Posterior cingulate gyrus (tissue), 11 donors: ENCODE data around the gene LRRC17.

Source experiments
- DNase-seq, 10 donors: peaks; one replicate each; pipeline versions ENCODE4 v3.0.0 to v3.0.0-alpha.2; 2020 to 2021; ENCODE audit warnings: mixed read lengths in 3 of 10
- intact Hi-C: fragments of 100-400 bp; cut with DNase I; formaldehyde crosslinking; loops from one replicate; pipeline ENCODE4 v1.15.1; 2023

LRRC17 gene, protein sequence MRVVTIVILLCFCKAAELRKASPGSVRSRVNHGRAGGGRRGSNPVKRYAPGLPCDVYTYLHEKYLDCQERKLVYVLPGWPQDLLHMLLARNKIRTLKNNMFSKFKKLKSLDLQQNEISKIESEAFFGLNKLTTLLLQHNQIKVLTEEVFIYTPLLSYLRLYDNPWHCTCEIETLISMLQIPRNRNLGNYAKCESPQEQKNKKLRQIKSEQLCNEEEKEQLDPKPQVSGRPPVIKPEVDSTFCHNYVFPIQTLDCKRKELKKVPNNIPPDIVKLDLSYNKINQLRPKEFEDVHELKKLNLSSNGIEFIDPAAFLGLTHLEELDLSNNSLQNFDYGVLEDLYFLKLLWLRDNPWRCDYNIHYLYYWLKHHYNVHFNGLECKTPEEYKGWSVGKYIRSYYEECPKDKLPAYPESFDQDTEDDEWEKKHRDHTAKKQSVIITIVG

DNA sequence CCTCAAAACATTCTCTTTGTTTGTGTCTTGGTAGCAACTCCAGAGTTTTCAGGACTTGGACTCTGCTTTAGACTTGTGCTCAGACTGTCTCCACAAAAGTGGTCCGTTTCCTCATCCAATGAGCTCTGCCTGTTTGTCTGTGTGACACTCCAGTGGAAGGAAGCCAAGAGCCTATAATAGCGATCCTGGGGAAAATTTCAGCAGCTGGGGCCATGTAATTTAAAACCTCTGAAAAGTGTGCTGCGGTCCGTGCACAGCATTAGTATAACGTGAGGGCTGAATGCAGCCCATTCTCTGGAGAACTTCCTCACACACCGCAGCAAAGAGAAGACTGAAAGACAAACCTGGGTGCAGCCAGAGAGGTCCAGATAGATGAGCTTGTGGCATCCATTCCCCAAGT, at the start of gene LRRC17:
Gene LRRC17 (plus strand): TSS at position 259 of the 400 bp plus-strand sequence. CDS start 20,914 bp downstream, outside the sequence.
- no peak for DNase-seq
- intact Hi-C loops: no loop called here

DNA sequence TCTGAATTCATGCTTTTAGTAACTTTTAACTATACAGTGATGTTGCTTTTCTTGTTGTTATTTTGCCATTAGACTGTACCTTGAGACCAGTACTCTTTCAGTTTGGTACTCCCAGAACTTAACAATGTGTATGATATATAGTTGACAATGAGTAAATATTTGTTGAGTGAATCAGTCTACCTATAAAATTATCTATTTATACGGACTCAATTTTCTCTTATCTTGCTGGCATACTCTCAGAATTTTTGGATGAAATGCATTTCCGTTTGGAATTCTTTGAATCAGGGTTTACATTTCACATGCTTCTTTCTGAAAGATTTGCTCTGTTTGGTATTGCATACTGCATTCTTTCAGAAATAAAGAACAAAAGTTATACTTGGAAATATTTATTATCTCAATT, 47.8 kb upstream of the LRRC17 start:
- intact Hi-C loops: no loop called here
- DNase-seq: no peak

DNA sequence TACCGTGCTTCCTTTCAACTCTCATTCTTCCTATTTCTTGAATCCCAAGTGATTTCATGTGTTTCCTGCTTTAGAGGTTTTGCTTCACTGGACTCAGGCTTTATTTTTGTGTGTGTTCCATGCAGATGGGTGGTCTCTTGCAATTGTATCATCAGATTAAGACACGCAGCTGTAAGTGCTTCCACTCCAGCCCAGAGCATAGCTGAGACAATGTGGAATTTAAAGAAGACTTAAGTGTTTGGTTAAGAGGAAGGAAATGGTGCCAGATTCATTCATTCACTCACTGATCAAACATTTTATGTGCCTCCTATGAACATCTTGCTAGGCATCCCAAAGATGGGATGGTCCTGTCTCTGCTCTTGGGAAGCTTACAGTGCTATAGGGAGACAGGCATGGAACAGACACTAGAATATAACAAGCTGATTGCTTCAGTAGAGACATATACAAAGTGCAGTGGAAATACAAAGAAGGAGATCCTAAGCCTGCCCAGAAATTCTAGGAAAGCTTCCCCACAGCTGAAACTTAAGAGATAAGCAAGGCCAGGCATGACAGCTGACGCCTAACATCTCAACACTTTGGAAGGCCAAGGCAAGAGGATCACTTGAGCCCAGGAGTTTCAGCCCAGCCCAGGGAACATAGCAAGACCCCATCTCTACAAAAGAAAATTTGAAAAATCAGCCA, 46.1 kb upstream of the LRRC17 start:
- intact Hi-C loops: no loop called here
- DNase-seq: no peak

DNA sequence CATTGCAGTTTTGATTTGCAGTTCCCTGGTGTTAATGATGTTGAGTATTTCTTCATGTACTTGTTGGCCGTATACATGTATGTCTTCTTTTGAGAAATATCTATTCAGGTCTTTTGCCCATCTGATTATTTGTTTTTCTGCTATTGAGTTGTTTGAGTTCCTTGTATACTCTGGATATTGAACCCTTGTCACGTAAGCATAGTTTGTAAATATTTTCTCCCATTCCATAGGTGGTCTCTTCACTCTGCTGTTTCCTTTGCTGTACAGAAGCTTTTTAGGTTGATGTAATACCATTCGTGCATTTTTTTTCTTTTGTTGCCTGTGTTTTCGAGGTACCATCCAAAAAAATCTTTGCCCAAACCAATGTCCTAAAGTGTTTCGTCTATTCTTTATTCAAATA, 43.6 kb upstream of the LRRC17 start:
- intact Hi-C loops: no loop called here
- DNase-seq: no peak

DNA sequence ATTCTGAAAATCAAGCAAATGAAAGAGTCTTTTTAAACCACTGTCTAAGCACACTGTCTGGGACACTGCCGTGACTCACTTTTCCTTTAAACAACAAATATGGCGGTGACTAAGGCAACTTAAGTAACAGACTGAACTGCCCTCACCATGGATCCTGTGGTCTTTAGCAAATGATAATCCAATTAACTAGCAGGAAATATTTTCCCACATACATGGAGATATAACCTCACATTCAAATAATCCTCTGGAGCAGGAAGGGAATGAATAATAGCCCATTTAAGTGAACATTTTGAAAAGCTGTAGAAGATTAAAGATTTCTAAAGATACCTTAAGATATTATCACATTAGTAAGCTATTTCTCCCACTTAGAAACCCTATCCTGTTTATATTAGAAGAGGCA, 40.3 kb upstream of the LRRC17 start:
- intact Hi-C loops: no loop called here
- DNase-seq: no peak

DNA sequence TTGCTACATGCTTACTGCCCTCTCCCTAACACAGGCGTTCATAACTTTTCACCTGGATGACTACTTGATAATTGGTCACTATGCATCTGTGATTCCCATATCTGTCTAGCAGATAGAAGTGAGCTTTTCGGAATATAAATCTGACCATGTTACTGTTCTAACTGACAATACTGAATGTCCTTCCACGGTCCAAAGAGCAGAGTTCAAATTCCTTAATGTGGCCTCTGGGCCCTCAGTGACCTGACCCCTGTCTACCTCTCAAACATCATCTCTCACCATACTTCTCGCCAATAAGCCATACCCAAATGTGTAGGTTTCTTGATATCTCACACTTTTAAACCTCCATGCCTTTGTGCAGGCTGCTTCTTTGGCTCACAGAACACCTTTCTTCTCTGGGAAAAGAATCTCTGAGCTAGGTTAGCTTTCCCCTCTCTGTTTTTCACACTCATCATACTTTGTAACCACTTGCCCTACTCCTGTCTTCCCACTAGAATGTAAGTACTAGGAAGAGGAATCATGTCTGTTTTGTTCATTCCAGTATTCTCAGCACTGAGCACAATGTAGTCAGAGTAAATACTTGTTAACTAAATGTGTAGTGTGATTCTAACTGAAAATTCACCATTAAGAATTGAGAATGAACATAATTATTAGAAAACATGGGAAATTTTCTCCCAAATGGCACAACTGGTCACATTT, 39.2 kb upstream of the LRRC17 start:
- intact Hi-C loops: no loop called here
- no peak for DNase-seq

DNA sequence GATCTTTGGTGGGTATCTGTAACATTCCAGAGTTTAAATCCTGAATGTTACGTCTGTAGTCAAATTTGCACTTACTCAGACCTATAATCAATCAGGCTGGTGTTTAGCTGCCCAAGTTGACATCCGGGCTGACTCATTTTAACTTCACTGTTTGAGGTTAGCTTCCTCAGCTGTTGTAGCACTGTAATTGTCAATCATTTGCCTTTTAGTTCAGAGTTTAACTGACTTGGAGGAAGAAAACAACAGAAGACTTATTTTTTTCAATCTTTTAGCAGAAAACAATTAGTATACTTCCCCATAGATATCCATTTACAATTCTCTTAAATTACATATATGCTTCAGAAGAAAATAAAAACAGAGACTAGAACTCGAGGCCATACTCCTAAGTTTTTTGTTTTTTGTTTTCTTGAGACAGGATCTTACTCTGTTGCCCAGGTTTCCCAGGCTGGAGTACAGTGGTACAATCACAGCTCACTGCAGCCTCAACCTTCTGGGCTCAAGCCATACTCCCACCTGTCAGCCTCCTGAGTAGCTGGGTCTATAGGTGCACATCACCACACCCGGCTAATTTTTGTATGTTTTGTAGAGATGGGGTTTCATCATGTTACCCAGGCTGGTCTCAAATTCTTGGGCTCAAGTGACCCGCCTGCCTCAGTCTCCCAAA, 38.5 kb upstream of the LRRC17 start:
- no peak for DNase-seq
- intact Hi-C loops: no loop called here

DNA sequence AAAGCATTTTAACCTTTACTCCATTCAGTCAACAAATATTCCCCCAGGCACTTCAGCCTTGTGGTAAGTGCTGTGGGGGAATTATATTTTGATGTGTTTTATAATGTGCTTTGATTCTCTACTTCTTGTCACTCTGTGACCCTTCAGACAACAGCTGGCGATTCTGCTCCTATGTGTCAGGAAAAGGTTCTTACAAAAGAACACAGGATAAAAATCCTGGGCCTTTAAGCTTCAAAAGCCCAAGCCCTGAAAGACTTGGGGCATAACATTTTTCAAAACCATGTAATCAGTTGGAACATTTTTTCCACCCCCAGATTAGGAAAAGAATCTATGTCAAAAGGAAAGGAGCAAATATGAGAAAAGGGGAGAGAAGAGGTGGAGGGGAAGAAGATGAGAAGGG, 37.8 kb upstream of the LRRC17 start:
- DNase-seq: no peak
- intact Hi-C loops: no loop called here

DNA sequence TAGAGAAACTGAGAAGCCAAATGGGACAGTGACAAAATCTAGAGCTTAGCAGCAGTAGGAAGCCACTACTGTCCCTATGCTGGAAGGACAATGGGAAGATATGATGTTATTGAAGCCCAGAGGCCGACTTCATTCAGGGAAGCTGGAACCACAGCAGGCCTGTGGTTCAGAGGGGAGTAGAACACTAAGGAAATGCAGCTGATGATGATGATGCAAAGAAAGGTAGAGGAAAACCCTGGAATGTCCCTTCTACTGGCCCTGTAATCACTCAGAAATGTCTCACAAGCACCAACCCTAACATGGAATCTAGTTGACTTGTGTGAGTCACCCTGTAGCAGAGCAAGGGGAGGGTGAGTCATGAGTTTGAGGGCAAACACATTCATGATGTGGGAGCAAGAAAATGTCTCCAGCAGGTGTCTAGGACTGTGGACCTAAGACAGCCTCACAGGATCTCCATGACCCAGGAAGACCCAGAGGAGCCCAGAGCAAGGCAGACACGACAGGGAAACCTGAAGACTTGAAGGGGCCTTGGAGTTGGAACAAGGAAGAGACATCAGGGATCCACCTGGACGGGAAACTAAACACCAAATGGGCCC, 37.0 kb upstream of the LRRC17 start:
- intact Hi-C loops: no loop called here
- no peak for DNase-seq

DNA sequence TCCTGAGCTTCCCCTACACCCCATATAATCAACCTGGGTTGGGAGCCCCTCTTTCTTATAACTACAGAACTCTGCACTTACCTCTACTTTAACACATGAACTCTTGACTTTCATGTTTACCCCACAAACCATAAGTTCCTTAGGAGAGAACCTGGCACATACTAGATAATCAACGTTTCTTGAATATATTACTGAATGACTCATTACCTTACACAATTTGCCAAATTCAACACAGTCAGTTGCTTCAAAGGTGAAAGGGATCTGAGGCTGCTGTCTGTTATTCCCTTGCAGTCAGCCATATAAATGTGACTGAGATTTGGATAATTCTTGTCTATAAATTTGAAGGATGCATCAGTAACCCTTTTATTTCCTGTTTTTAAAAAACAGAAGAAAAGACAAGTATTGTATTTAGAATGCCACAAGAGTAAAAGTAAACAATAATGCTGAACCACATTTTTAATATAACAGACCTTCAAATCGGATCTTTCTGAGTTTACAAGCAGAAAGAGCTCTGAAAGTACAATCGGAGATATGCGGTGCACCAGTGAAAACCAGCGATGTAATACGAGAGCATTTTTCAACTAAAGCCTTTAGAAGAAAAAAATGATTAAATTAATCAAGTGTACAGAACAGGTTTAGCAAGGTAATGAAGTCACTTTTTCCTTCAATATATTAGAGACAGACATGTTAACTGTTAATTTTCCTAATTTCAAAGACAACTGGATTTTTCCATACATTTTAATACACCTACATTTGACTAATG, 29.5 kb upstream of the LRRC17 start:
- intact Hi-C loops: no loop called here
- no peak for DNase-seq

DNA sequence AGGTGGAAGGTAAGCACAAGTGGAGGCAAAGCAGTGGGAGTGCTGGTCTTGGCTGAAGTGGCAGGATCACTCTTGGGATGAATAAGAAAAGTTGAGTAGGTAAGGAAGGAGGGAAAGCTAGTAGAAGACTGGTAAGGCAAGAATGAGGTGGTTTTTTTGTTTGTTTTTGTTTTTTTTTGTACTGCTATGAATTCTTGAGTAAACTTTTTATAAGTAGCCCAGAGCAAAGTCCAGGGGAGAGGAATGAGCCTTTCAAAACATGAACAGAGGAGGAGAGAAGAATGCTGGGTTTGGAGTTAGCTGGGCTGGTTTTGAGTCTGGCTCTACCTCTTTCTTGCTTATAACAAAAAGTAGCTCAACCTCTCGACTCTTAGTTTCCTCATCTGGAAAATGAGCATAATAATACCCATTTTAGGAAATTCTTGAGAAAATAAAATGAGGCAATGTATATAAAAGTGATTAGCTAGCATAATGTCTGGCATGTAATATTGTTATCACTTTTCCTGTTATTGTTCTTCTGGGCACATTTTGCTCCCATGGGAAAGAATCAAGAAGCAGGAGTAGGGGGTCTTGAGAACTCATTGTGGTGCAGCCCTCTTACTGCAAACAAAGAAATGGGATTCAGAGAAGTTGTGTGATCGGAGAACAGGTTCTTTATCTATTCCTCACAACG, 24.1 kb upstream of the LRRC17 start:
- no peak for DNase-seq
- intact Hi-C loops: no loop called here

DNA sequence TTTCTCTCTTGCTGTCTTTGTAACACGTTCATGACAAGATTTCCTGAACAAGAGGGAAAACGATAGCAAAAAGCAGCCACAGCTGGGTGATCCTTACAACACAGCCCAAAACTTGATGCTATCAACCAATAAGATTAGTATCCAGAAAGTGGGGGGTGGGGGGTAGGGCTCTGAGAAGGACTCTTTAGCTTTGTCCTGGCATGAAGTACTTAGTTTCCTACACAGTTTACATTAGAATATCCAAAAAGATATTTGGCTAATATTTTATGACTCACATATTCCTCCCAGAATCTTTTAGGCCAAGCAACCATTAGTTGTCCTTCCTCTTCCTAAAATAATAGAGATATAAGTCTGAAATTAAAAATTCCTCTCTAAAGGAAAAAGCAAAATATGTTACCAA, 22.9 kb upstream of the LRRC17 start:
- DNase-seq: no peak
- intact Hi-C loops: no loop called here

DNA sequence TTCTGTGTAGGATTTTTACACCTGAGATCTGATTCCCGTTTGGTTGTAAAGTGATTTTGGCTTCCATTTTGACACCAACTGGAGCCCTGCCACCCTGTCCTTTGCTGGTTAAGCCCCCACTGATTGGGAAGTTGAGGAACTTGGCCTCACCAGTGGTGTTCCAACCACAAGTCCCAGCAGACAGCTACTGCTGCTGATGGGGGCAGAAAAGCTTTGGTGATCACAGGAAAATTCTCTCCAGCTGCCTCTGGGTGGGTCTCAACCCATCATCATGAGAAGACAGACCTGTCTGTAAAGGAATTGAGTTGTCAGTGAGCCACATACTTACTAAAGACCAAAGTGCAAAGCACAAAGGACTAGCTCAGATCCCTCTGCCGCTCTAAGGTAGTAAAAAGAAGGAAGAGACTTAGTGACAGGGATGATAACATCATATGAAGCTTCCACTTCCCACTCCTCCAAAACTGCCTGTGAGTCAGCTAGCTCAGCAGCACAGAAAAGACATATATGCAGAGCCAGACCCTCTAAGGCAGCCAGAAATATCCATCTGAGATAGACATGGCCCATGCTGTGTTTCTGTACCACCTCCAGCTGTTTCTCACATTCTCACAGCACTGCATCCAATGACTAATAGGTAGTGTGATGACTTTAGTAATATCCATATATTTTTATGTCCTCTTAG, 22.4 kb upstream of the LRRC17 start:
- DNase-seq: peak in 1 of 10 donors; percentile 64
- intact Hi-C loops: no loop called here

DNA sequence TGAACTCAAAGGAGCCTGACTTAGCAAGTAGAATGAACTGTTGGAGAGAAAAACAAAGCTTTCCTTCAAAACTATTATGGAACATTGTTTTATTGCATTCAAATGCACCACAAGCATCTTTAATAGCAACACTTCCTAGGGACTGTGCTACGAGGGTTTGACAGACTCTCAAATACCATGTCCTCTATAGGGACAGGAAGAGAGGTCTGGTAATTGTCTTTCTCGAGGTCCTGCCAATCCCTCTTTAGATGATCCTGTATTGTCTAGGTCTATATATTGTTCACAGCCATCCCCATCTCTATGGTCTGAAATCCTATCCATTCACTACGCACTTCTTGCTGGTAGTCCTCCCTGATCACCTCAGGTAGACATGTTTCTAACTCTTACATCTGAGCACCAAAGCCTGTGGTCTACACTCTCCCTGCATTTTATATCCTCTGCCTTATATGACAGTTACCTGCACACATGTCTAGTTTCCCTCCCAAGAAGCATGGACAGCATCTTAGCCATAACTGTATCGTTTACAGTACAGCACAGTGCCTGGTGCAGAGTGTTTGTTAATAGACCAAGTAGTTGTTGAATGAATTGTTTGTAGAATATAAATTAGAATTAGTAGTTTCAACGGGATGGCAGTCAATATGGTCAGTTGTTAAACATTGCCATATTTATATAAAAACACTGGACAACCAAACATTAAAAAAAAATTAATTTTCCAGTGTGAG, 21.7 kb upstream of the LRRC17 start:
- no peak for DNase-seq
- intact Hi-C loops: no loop called here

DNA sequence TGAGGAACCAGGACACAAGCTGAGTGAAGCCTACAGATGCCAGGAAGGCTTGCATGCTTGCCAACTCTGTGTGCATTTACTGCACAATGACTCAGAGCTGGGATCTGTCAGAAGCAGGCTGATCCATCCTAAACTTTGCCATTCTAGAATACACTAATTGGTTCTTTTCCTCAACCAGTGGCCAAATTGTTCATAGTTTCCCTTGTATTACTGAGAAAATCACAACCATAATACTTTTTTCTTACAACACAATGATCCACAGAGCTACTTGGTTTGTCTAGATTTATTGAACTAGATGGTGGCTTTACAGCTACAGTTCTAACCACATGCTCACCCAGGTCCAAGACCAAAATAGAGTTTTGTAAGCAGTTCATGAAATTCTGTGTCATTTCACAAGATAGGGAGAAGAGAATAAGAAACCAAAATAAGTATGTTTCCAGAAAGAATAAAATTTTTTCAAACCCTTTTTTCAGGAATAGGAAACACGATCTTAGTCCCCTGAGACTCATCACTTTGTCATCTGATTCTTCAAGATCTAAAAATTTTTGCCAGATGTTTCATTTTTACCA, 21.0 kb upstream of the LRRC17 start:
- intact Hi-C loops: no loop called here

DNA sequence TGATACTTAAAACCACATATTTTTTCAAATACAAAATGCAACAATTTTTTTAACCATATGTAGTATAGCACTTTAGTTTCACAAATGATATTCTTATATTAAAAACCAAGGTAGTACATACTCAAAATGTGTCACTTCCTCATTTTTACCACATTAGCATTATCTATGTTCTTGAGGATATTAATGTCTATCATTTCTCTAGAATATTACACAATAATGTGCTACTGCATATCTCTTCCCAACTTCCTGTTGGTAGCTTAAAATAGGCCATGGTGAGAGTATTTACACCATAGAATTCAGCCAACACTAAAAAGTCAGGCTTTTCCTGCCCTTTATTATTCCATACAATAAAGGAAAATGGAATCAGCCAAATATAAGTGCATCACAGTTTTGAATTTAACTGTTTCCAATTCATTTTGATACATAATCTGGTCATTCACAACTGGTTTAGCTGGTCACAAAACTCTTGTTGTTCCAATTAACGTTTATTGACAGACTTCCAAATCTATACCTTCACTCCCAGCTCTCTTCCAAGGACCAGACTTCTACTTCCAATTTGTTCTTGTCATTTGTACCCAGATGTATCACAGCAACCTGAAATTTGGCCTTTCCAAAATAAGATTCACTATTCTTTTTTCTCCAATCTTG, 20.0 kb upstream of the LRRC17 start:
- no peak for DNase-seq
- intact Hi-C loops: no loop called here

More for the DNA sequence above, 21.0 kb upstream of the LRRC17 start:
- peak in 9 of 10 donors; percentile 23 to 89 (median 43) for DNase-seq

DNA sequence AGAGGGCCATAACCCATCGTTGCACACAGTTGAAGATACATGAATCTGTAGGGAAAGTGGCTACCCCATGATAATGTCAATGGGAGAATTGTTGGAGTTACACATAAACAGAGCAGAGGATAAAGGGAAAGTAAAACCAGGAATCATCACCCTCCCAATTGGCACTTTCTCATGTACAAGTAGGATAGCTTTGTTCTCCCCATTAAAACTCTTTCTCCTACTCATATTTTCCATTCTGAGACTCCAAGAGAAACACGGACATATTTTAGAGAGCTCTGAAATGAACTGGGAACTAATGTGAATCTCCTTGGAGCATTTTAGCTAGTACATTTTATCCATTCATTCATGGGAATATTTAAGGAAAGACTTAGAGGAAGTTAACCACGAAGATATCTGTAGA, 17.2 kb upstream of the LRRC17 start:
- intact Hi-C loops: no loop called here
- DNase-seq: no peak
